ENCODE measurements around the gene IGF2.

Gene IGF2

GRCh38 chr11:2113776-2114175 lies 25.4 kb downstream of the IGF2 start:
- Histone ChIP-seq H3K9ac (ENCODE audit: insufficient read length) (no peak overlapping the region), H3K9me3 (ENCODE audit: low read depth, low read length) (no peaks in the 10 kb centered on the region), H3K27ac (no peak overlapping the region), H3K36me3 (ENCODE audit: insufficient read depth, low read length) (no peaks in the 10 kb centered on the region), H3K4me3 (no peak overlapping the region)
- no peak for DNase-seq (ENCODE audit: low read depth, low spot score)
- TF ChIP-seq EZH2 (IDR thresholded peaks at IDR 0.05): no peak
- no peak for TF ChIP-seq FOXP2 (optimal IDR thresholded peaks at IDR 0.05; ENCODE audit: control extremely low read depth, extremely low read length, insufficient read depth)
- TF ChIP-seq POLR2AphosphoS5 (IDR thresholded peaks at IDR 0.05; ENCODE audit: borderline replicate concordance, low read depth, low read length): no peak

GRCh38 chr11:2110521-2110920 lies 28.7 kb downstream of the IGF2 start:
- DNase-seq (ENCODE audit: low read depth, low spot score): no peak
- Histone ChIP-seq H3K9ac (ENCODE audit: insufficient read length) (no peak overlapping the region), H3K9me3 (ENCODE audit: low read depth, low read length) (no peaks in the 10 kb centered on the region), H3K27ac (no peak overlapping the region), H3K36me3 (ENCODE audit: insufficient read depth, low read length) (no peaks in the 10 kb centered on the region), H3K4me3 (no peak overlapping the region)
- no peak for TF ChIP-seq POLR2AphosphoS5 (IDR thresholded peaks at IDR 0.05; ENCODE audit: borderline replicate concordance, low read depth, low read length)
- no peak for TF ChIP-seq FOXP2 (optimal IDR thresholded peaks at IDR 0.05; ENCODE audit: control extremely low read depth, extremely low read length, insufficient read depth)
- TF ChIP-seq EZH2 (IDR thresholded peaks at IDR 0.05): no peak

- no peaks in the 10 kb centered on the region for H3K9me3 ChIP-seq (ENCODE audit: low read depth, low read length)
- H3K36me3 ChIP-seq (ENCODE audit: insufficient read depth, low read length): no peaks in the 10 kb centered on the region
- DNase-seq (ENCODE audit: low read depth, low spot score): no peak
- no peak overlapping the region for H3K9ac ChIP-seq (ENCODE audit: insufficient read length)
- no peak overlapping the region for H3K4me3 ChIP-seq
- H3K27ac ChIP-seq: no peak overlapping the region
- no peak for TF ChIP-seq EZH2 (IDR thresholded peaks at IDR 0.05)
Observed at GRCh38 chr11:2109541-2110019, 29.6 kb downstream of the IGF2 start.

GRCh38 chr11:2108675-2109491 lies 30.3 kb downstream of the IGF2 start:
- TF ChIP-seq POLR2AphosphoS5 (IDR thresholded peaks at IDR 0.05; ENCODE audit: borderline replicate concordance, low read depth, low read length): no peak
- TF ChIP-seq EZH2 (IDR thresholded peaks at IDR 0.05): no peak
- TF ChIP-seq FOXP2 (optimal IDR thresholded peaks at IDR 0.05; ENCODE audit: control extremely low read depth, extremely low read length, insufficient read depth): no peak
- no peaks in the 10 kb centered on the region for H3K9me3 ChIP-seq (ENCODE audit: low read depth, low read length)
- H3K27ac ChIP-seq: no peak overlapping the region
- no peak for DNase-seq (ENCODE audit: low read depth, low spot score)
- no peak overlapping the region for H3K9ac ChIP-seq (ENCODE audit: insufficient read length)
- H3K4me3 ChIP-seq: no peak overlapping the region
- no peaks in the 10 kb centered on the region for H3K36me3 ChIP-seq (ENCODE audit: insufficient read depth, low read length)

- Histone ChIP-seq H3K36me3 (ENCODE audit: insufficient read depth, low read length) (no peaks in the 10 kb centered on the region), H3K4me3 (no peak overlapping the region), H3K27ac (no peak overlapping the region), H3K9me3 (ENCODE audit: low read depth, low read length) (no peaks in the 10 kb centered on the region), H3K9ac (ENCODE audit: insufficient read length) (no peak overlapping the region)
- TF ChIP-seq POLR2AphosphoS5 (IDR thresholded peaks at IDR 0.05; ENCODE audit: borderline replicate concordance, low read depth, low read length): no peak
- no peak for TF ChIP-seq EZH2 (IDR thresholded peaks at IDR 0.05)
- TF ChIP-seq FOXP2 (optimal IDR thresholded peaks at IDR 0.05; ENCODE audit: control extremely low read depth, extremely low read length, insufficient read depth): no peak
- no peak for DNase-seq (ENCODE audit: low read depth, low spot score)
Observed at GRCh38 chr11:2107941-2108630, 31.1 kb downstream of the IGF2 start.

GRCh38 chr11:2107521-2107920 lies 31.7 kb downstream of the IGF2 start:
- TF ChIP-seq EZH2 (IDR thresholded peaks at IDR 0.05) (no peak), FOXP2 (optimal IDR thresholded peaks at IDR 0.05; ENCODE audit: control extremely low read depth, extremely low read length, insufficient read depth) (no peak), POLR2AphosphoS5 (IDR thresholded peaks at IDR 0.05; ENCODE audit: borderline replicate concordance, low read depth, low read length) (no peak)
- H3K9ac ChIP-seq (ENCODE audit: insufficient read length): no peak overlapping the region

GRCh38 chr11:2106583-2107209 lies 32.5 kb downstream of the IGF2 start:
- DNase-seq (ENCODE audit: low read depth, low spot score): no peak
- Histone ChIP-seq H3K4me3 (no peak overlapping the region), H3K27ac (no peak overlapping the region), H3K9me3 (ENCODE audit: low read depth, low read length) (no peaks in the 10 kb centered on the region), H3K36me3 (ENCODE audit: insufficient read depth, low read length) (no peaks in the 10 kb centered on the region), H3K9ac (ENCODE audit: insufficient read length) (no peak overlapping the region)
- TF ChIP-seq FOXP2 (optimal IDR thresholded peaks at IDR 0.05; ENCODE audit: control extremely low read depth, extremely low read length, insufficient read depth) (no peak), EZH2 (IDR thresholded peaks at IDR 0.05) (no peak), POLR2AphosphoS5 (IDR thresholded peaks at IDR 0.05; ENCODE audit: borderline replicate concordance, low read depth, low read length) (no peak)

More at GRCh38 chr11:2107521-2107920, 31.7 kb downstream of the IGF2 start:
- DNase-seq (ENCODE audit: low read depth, low spot score): no peak
- Histone ChIP-seq H3K36me3 (ENCODE audit: insufficient read depth, low read length) (no peaks in the 10 kb centered on the region), H3K4me3 (no peak overlapping the region), H3K9me3 (ENCODE audit: low read depth, low read length) (no peaks in the 10 kb centered on the region), H3K27ac (no peak overlapping the region)

GRCh38 chr11:2105511-2105910 lies 33.7 kb downstream of the IGF2 start:
- Histone ChIP-seq H3K27ac (no peak overlapping the region), H3K9me3 (ENCODE audit: low read depth, low read length) (no peaks in the 10 kb centered on the region), H3K36me3 (ENCODE audit: insufficient read depth, low read length) (no peaks in the 10 kb centered on the region), H3K9ac (ENCODE audit: insufficient read length) (no peak overlapping the region), H3K4me3 (no peak overlapping the region)
- TF ChIP-seq EZH2 (IDR thresholded peaks at IDR 0.05): no peak
- TF ChIP-seq POLR2AphosphoS5 (IDR thresholded peaks at IDR 0.05; ENCODE audit: borderline replicate concordance, low read depth, low read length): no peak
- no peak for TF ChIP-seq FOXP2 (optimal IDR thresholded peaks at IDR 0.05; ENCODE audit: control extremely low read depth, extremely low read length, insufficient read depth)
- DNase-seq (ENCODE audit: low read depth, low spot score): no peak

Measured in SK-N-MC (cell line).